NCI-H1417 treated with DMSO at 0.1 percent for 48 hours (cell line): ENCODE data around the gene KSR2.
"Not testable (repeated sequence)": the region's sequence is repeated elsewhere in the genome, so short reads cannot be mapped to it uniquely, and the experiment has no call there.

ENCODE experiments used
- DNase-seq: peaks from one replicate; lab custom pipeline; 2025; lab: John Stamatoyannopoulos, UW

The KSR2 gene

GRCh38 chr12:117967512-117967911, 1.3 kb downstream of the KSR2 start:
- no peak for DNase-seq

- DNase-seq: no peak
These were observed 1.7 kb downstream of the KSR2 start for GRCh38 chr12:117967043-117967442.

GRCh38 chr12:117966511-117966910, 2.3 kb downstream of the KSR2 start:
- no peak for DNase-seq

- DNase-seq: no peak
These were observed 5.0 kb downstream of the KSR2 start for GRCh38 chr12:117963836-117964235.

- DNase-seq: no peak
These were observed 31.9 kb downstream of the KSR2 start for GRCh38 chr12:117936722-117937484.

- DNase-seq: no peak
These were observed 35.2 kb downstream of the KSR2 start for GRCh38 chr12:117933545-117933944.

- no peak for DNase-seq
These were observed 42.3 kb downstream of the KSR2 start for GRCh38 chr12:117926391-117926899.

- DNase-seq: no peak
These were observed 46.6 kb downstream of the KSR2 start for GRCh38 chr12:117921929-117922777.

- DNase-seq: no peak
These were observed 49.3 kb downstream of the KSR2 start for GRCh38 chr12:117919479-117919878.

- no peak for DNase-seq
These were observed 54.1 kb downstream of the KSR2 start for GRCh38 chr12:117914686-117915085.

- no peak for DNase-seq
These were observed 56.0 kb downstream of the KSR2 start for GRCh38 chr12:117912756-117913155.

GRCh38 chr12:117908411-117908810, 60.4 kb downstream of the KSR2 start:
- no peak for DNase-seq

- DNase-seq: no peak
These were observed 61.6 kb downstream of the KSR2 start for GRCh38 chr12:117907108-117907689.

GRCh38 chr12:117904051-117904450, 64.7 kb downstream of the KSR2 start:
- no peak for DNase-seq

- DNase-seq: no peak
These were observed 65.5 kb downstream of the KSR2 start for GRCh38 chr12:117903110-117903840.

- DNase-seq: no peak
These were observed 67.2 kb downstream of the KSR2 start for GRCh38 chr12:117901631-117902030.

GRCh38 chr12:117900561-117900960, 68.2 kb downstream of the KSR2 start:
- DNase-seq: no peak

GRCh38 chr12:117897372-117898161, 71.2 kb downstream of the KSR2 start:
- no peak for DNase-seq

- no peak for DNase-seq
These were observed 72.8 kb downstream of the KSR2 start for GRCh38 chr12:117896009-117896408.

- no peak for DNase-seq
These were observed 76.3 kb downstream of the KSR2 start for GRCh38 chr12:117892441-117892840.

GRCh38 chr12:117891265-117891664, 77.5 kb downstream of the KSR2 start:
- not testable (repeated sequence) for DNase-seq
